IMR-90 (cell line): ENCODE results near the gene MAZ. TPM values are rescaled to one million over a fixed set of nuclear protein-coding genes. Genes with fewer than 3 reads are reported as not detected.

ENCODE experiments used
- ATAC-seq: fragments of 200-7000 bp; cut with Tn5 transposase; 2 replicates; pipeline ENCODE4 v1.9.1; 2020; ENCODE audit warnings: low read depth, mild to moderate bottlenecking, moderate library complexity
- BruUV-seq: library from RNA; stranded (reverse); fragments of 400-500 nt; replicated peaks from 2 replicates; lab custom pipeline; 2021; lab: Mats Ljungman, UMichigan
- CTCF ChIA-PET: fragments of 300-600 bp; formaldehyde crosslinking; extraction: SDS; loops from one replicate; lab custom pipeline; 2021; ENCODE audit warnings: antibody characterized with exemption; lab: Yijun Ruan, JAX
- POLR2A ChIA-PET: fragments of 300-600 bp; sonication (Branson Sonifier 250); formaldehyde crosslinking; loops from one replicate; lab custom pipeline; 2022; ENCODE audit warnings: antibody characterized with exemption; ENCODE audit not compliant: unreplicated experiment; lab: Charles Lee
- DNase-seq: peaks from one replicate; pipeline ENCODE4 v3.0.0; 2013
- H2AFZ ChIP-seq: replicated peaks from 2 replicates; pipeline ENCODE3; 2013; ENCODE audit warnings: low read length, mild to moderate bottlenecking; ENCODE audit not compliant: poor library complexity
- H2AK5ac ChIP-seq: 2 replicates; pipeline ENCODE4 v1.6.1; 2013; ENCODE audit warnings: low read depth, low read length, inconsistent platforms
- H2AK9ac ChIP-seq: replicated peaks from 2 replicates; pipeline ENCODE3; 2013; ENCODE audit warnings: mild to moderate bottlenecking, low read depth, low read length, moderate library complexity; ENCODE audit not compliant: poor library complexity
- H2BK120ac ChIP-seq: 2 replicates; pipeline ENCODE4 v1.6.1; 2013; ENCODE audit warnings: low read depth, low read length, inconsistent platforms
- H2BK15ac ChIP-seq: 3 replicates; pipeline ENCODE4 v1.6.1; 2013; ENCODE audit warnings: low read depth, low read length, inconsistent platforms
- H2BK20ac ChIP-seq: 2 replicates; pipeline ENCODE4 v1.6.1; 2013; ENCODE audit warnings: low read depth, mild to moderate bottlenecking, inconsistent platforms, low read length, moderate library complexity
- H2BK5ac ChIP-seq: 2 replicates; pipeline ENCODE4 v1.6.1; 2013; ENCODE audit warnings: mild to moderate bottlenecking, low read depth, low read length, inconsistent platforms; ENCODE audit not compliant: poor library complexity, severe bottlenecking
- H3K14ac ChIP-seq: replicated peaks from 2 replicates; pipeline ENCODE4 v1.6.1; 2013; ENCODE audit warnings: low read depth, low read length, inconsistent platforms
- H3K18ac ChIP-seq: 2 replicates; pipeline ENCODE4 v1.6.1; 2013; ENCODE audit warnings: low read depth, low read length, control low read depth
- H3K23ac ChIP-seq: 2 replicates; pipeline ENCODE4 v1.6.1; 2013; ENCODE audit warnings: low read depth, low read length, inconsistent platforms
- H3K27ac ChIP-seq: 2 replicates; pipeline ENCODE4 v1.5.1; 2013; ENCODE audit warnings: mild to moderate bottlenecking, control low read depth, low read length; ENCODE audit not compliant: insufficient read depth
- H3K27me3 ChIP-seq: 2 replicates; pipeline ENCODE4 v1.6.1; 2013; ENCODE audit warnings: low read length; ENCODE audit not compliant: control insufficient read depth, insufficient read depth
- H3K36me3 ChIP-seq: 2 replicates; pipeline ENCODE4 v1.6.1; 2013; ENCODE audit warnings: low read length, mixed read lengths; ENCODE audit not compliant: control insufficient read depth, insufficient read depth
- H3K4ac ChIP-seq: 2 replicates; pipeline ENCODE4 v1.6.1; 2013; ENCODE audit warnings: low read depth, low read length, inconsistent platforms
- H3K4me1 ChIP-seq: 2 replicates; pipeline ENCODE4 v1.6.1; 2013; ENCODE audit warnings: low read length, mixed read lengths; ENCODE audit not compliant: control insufficient read depth, insufficient read depth
- H3K4me2 ChIP-seq: 2 replicates; pipeline ENCODE4 v1.6.1; 2013; ENCODE audit warnings: low read depth, mild to moderate bottlenecking, control low read depth, low read length, moderate library complexity
- H3K4me3 ChIP-seq: 2 replicates; pipeline ENCODE4 v1.5.1; 2013; ENCODE audit warnings: low read depth, mild to moderate bottlenecking, control low read depth, low read length, moderate library complexity; ENCODE audit not compliant: insufficient read depth
- H3K56ac ChIP-seq: 2 replicates; pipeline ENCODE4 v1.6.1; 2013; ENCODE audit warnings: low read length, inconsistent platforms; ENCODE audit not compliant: insufficient read depth; ENCODE audit errors: extremely low read depth
- H3K79me1 ChIP-seq, 2 experiments: 2 replicates each; pipeline ENCODE4 v1.6.1; 2013; ENCODE audit warnings: low read length in 2 of 2, inconsistent platforms in 1 of 2, low read depth in 1 of 2
- H3K9ac ChIP-seq: 2 replicates; pipeline ENCODE4 v1.6.1; 2013; ENCODE audit warnings: low read depth, low read length, control low read depth
- H3K9me1 ChIP-seq: 2 replicates; pipeline ENCODE4 v1.6.1; 2013; ENCODE audit warnings: low read length, inconsistent platforms; ENCODE audit not compliant: insufficient read depth
- H3K9me3 ChIP-seq: 2 replicates; pipeline ENCODE4 v1.6.1; 2013; ENCODE audit warnings: low read length; ENCODE audit not compliant: control insufficient read depth, insufficient read depth
- H4K20me1 ChIP-seq: 2 replicates; pipeline ENCODE4 v1.6.1; 2013; ENCODE audit warnings: low read length, inconsistent platforms; ENCODE audit not compliant: insufficient read depth
- H4K5ac ChIP-seq: 2 replicates; pipeline ENCODE4 v1.6.1; 2013; ENCODE audit warnings: mild to moderate bottlenecking, low read depth, low read length, control low read depth
- H4K8ac ChIP-seq, 2 experiments: 2 replicates each; pipeline ENCODE4 v1.6.1; 2013; ENCODE audit warnings: low read depth in 2 of 2, low read length in 2 of 2, control low read depth in 1 of 2, inconsistent platforms in 1 of 2
- H4K91ac ChIP-seq: 2 replicates; pipeline ENCODE4 v1.6.1; 2013; ENCODE audit warnings: low read depth, low read length, inconsistent platforms; ENCODE audit not compliant: insufficient read depth
- BHLHE40 ChIP-seq: fragments of 150-350 bp; IDR thresholded peaks from 2 replicates; pipeline ENCODE4 v1.6.1; 2016; ENCODE audit warnings: mild to moderate bottlenecking, low read depth, low read length
- CEBPB ChIP-seq: IDR thresholded peaks from 2 replicates; pipeline ENCODE4 v1.6.1; 2012; ENCODE audit warnings: low read depth, low read length, improper control_type of control experiment
- CHD1 ChIP-seq: IDR thresholded peaks from 2 replicates; pipeline ENCODE4 v1.6.1; 2012; ENCODE audit warnings: low read depth, low read length, improper control_type of control experiment
- FOS ChIP-seq: fragments of 150-350 bp; IDR thresholded peaks from 2 replicates; pipeline ENCODE4 v1.6.1; 2016; ENCODE audit warnings: low read depth, low read length
- MAFK ChIP-seq: IDR thresholded peaks from 2 replicates; pipeline ENCODE4 v1.6.1; 2012; ENCODE audit warnings: low read depth, low read length, improper control_type of control experiment
- MAZ ChIP-seq: IDR thresholded peaks from 2 replicates; pipeline ENCODE4 v1.6.1; 2012; ENCODE audit warnings: low read depth, mild to moderate bottlenecking, low read length, improper control_type of control experiment, moderate library complexity, borderline replicate concordance
- MXI1 ChIP-seq: IDR thresholded peaks from 2 replicates; pipeline ENCODE4 v1.6.1; 2012; ENCODE audit warnings: low read depth, mild to moderate bottlenecking, low read length, moderate library complexity, borderline replicate concordance
- NFE2L2 ChIP-seq: fragments of 150-350 bp; IDR thresholded peaks from 2 replicates; pipeline ENCODE4 v1.6.1; 2016; ENCODE audit warnings: low read depth, mild to moderate bottlenecking, low read length
- POLR2A ChIP-seq: IDR thresholded peaks from 2 replicates; pipeline ENCODE4 v1.6.1; 2012; ENCODE audit warnings: mild to moderate bottlenecking, low read depth, low read length
- RAD21 ChIP-seq: IDR thresholded peaks from 2 replicates; pipeline ENCODE4 v1.6.1; 2012; ENCODE audit warnings: low read length, improper control_type of control experiment
- RCOR1 ChIP-seq: IDR thresholded peaks from 2 replicates; pipeline ENCODE4 v1.6.1; 2012; ENCODE audit warnings: mild to moderate bottlenecking, low read length, improper control_type of control experiment; ENCODE audit not compliant: insufficient replicate concordance
- RFX5 ChIP-seq: IDR thresholded peaks from 2 replicates; pipeline ENCODE4 v1.8.0; 2012; ENCODE audit warnings: low read depth, mild to moderate bottlenecking, low read length, moderate library complexity
- SMC3 ChIP-seq: fragments of 150-350 bp; IDR thresholded peaks from 2 replicates; pipeline ENCODE4 v1.6.1; 2016; ENCODE audit warnings: low read depth, mild to moderate bottlenecking, antibody characterized with exemption, low read length, moderate library complexity
- WGBS, 2 experiments: methylation state at CpG; one replicate each; pipeline versions ENCODE4 v1.1.5 to v1.1.7; 2013; ENCODE audit warnings: missing lambda C conversion rate in 2 of 2; ENCODE audit not compliant: insufficient read length in 1 of 2; ENCODE audit errors: extremely low coverage in 2 of 2; 5-methylcytosine and 5-hydroxymethylcytosine counted together
- dilution Hi-C: fragments of 300-500 bp; cut with HindIII; formaldehyde crosslinking; loops from one replicate; pipeline ENCODE4 v1.14.3; 2018; ENCODE audit warnings: low sequenced_read_pairs; ENCODE audit not compliant: unreplicated experiment
- in situ Hi-C: fragments of 300-500 bp; cut with MboI; formaldehyde crosslinking; loops from 3 replicates; pipeline ENCODE4 v1.14.3; 2019; ENCODE audit warnings: low sequenced_read_pairs, inconsistent platforms, mixed read lengths
- intact Hi-C: fragments of 100-400 bp; cut with micrococcal nuclease; formaldehyde crosslinking; loops from 2 replicates; pipeline ENCODE4 v1.10.0; 2022
- polyA plus RNA-seq, 3 experiments: library from polyadenylated mRNA; depleted of rRNA; stranded (reverse); fragments of >200 nt; gene quantifications; 2 replicates each; pipeline ENCODE4 v1.2.3, GENCODE V29; 2012; ENCODE audit warnings: low replicate concordance in 1 of 3
- total RNA-seq: library from RNA; depleted of rRNA; stranded (reverse); fragments of >200 nt; gene quantifications from 2 replicates; pipeline ENCODE4 v1.2.3, GENCODE V29; 2012
- TF ChIP-seq, protein P1 (sequence below): fragments of 150-350 bp; IDR thresholded peaks from 2 replicates; pipeline ENCODE4 v1.6.1; 2016; ENCODE audit warnings: low read depth, mild to moderate bottlenecking, low read length, moderate library complexity, borderline replicate concordance
- TF ChIP-seq, protein P2 (sequence below): conservative IDR thresholded peaks from 2 replicates; pipeline ENCODE4 v1.5.1; 2012; ENCODE audit warnings: mild to moderate bottlenecking, low read depth, low read length, improper control_type of control experiment
- TF ChIP-seq, protein P3 (sequence below): fragments of 150-350 bp; IDR thresholded peaks from 2 replicates; pipeline ENCODE4 v1.6.1; 2017; ENCODE audit warnings: mild to moderate bottlenecking, antibody characterized with exemption, low read length, low read depth

The MAZ gene
- total and polyA plus RNA-seq, 2 of the 4 experiments (the other 2 are of a cell fraction) = 113 to 138 TPM

DNA sequence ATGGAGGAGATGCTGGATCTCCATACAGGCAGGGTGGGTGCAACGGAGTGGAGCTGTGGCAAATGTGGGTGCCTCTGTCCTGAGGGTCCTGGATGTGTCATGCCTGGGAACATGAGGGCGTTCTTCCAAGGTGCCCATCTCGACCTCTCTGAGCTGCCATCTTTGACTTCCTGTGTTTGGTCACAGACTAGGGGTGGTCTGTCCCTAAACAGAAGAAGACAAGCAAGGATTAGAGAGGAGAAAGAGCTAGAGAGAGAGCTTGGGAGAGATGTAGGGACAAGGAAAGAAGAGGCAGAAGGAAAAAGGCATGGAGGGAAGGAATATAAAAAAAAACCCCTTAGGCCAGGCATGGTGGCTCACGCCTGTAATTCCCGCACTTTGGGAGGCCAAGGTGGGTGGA lies 31.6 kb upstream of the MAZ start:
- no peak overlapping the region for H3K4me3 ChIP-seq
- no peaks in the 10 kb centered on the region for H3K79me1 ChIP-seq
- H2BK5ac ChIP-seq = no peak overlapping the region
- no peak overlapping the region for H2AK9ac ChIP-seq
- H4K8ac ChIP-seq = no peak overlapping the region
- WGBS, 2 experiments = 67% methylated on average over 2 of the region's 5 CpGs; no CpG with 5 or more reads in 1 of the 2 experiments
- dilution Hi-C loops = no loop called here
- H2AK5ac ChIP-seq = no peak overlapping the region
- no peaks in the 10 kb centered on the region for H3K9me1 ChIP-seq
- TF ChIP-seq RFX5 = no peak
- no peak for TF ChIP-seq MXI1
- no peak for TF ChIP-seq POLR2A
- TF ChIP-seq RCOR1 = no peak
- no peak for TF ChIP-seq FOS
- no peak for TF ChIP-seq SMC3
- TF ChIP-seq NFE2L2 = no peak
- TF ChIP-seq, protein P1, sequence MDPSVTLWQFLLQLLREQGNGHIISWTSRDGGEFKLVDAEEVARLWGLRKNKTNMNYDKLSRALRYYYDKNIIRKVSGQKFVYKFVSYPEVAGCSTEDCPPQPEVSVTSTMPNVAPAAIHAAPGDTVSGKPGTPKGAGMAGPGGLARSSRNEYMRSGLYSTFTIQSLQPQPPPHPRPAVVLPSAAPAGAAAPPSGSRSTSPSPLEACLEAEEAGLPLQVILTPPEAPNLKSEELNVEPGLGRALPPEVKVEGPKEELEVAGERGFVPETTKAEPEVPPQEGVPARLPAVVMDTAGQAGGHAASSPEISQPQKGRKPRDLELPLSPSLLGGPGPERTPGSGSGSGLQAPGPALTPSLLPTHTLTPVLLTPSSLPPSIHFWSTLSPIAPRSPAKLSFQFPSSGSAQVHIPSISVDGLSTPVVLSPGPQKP = no peak
- no peak for TF ChIP-seq MAZ
- TF ChIP-seq, protein P2, sequence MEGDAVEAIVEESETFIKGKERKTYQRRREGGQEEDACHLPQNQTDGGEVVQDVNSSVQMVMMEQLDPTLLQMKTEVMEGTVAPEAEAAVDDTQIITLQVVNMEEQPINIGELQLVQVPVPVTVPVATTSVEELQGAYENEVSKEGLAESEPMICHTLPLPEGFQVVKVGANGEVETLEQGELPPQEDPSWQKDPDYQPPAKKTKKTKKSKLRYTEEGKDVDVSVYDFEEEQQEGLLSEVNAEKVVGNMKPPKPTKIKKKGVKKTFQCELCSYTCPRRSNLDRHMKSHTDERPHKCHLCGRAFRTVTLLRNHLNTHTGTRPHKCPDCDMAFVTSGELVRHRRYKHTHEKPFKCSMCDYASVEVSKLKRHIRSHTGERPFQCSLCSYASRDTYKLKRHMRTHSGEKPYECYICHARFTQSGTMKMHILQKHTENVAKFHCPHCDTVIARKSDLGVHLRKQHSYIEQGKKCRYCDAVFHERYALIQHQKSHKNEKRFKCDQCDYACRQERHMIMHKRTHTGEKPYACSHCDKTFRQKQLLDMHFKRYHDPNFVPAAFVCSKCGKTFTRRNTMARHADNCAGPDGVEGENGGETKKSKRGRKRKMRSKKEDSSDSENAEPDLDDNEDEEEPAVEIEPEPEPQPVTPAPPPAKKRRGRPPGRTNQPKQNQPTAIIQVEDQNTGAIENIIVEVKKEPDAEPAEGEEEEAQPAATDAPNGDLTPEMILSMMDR = no peak
- no peak for TF ChIP-seq BHLHE40
- no peak for TF ChIP-seq CHD1
- TF ChIP-seq RAD21 = no peak
- TF ChIP-seq CEBPB = no peak
- TF ChIP-seq, protein P3, sequence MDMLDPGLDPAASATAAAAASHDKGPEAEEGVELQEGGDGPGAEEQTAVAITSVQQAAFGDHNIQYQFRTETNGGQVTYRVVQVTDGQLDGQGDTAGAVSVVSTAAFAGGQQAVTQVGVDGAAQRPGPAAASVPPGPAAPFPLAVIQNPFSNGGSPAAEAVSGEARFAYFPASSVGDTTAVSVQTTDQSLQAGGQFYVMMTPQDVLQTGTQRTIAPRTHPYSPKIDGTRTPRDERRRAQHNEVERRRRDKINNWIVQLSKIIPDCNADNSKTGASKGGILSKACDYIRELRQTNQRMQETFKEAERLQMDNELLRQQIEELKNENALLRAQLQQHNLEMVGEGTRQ = no peak
- no peak for TF ChIP-seq MAFK
- no peak overlapping the region for H3K23ac ChIP-seq
- H3K27me3 ChIP-seq = peaks cover 15% of the 10 kb centered on the region
- H2BK20ac ChIP-seq = no peak overlapping the region
- H3K9me3 ChIP-seq = no peaks in the 10 kb centered on the region
- H3K4ac ChIP-seq = no peak overlapping the region
- no peak overlapping the region for H4K5ac ChIP-seq
- no peaks in the 10 kb centered on the region for H4K20me1 ChIP-seq
- intact Hi-C loops = no loop called here
- H2BK15ac ChIP-seq = no peak overlapping the region
- no peak overlapping the region for H3K27ac ChIP-seq
- CTCF ChIA-PET = interaction anchor here (0.6 to 1.2 kb wide), 2 partner anchors 15 to 170 kb away, joined by 3 read pairs; no protein-coding TSS in a partner anchor
- POLR2A ChIA-PET = interaction anchor here (0.7 kb wide), 1 partner anchor 134 kb away, joined by 8 read pairs; no protein-coding TSS in a partner anchor
- no peak overlapping the region for H2AFZ ChIP-seq
- H3K18ac ChIP-seq = no peak overlapping the region
- H4K91ac ChIP-seq = no peak overlapping the region
- ATAC-seq (no peak), DNase-seq (no peak)
- in situ Hi-C loops = no loop called here
- H3K14ac ChIP-seq = no peak overlapping the region
- H3K56ac ChIP-seq = no peak overlapping the region
- H3K4me2 ChIP-seq = no peak overlapping the region
- no peak overlapping the region for H2BK120ac ChIP-seq
- peaks cover 1% of the 10 kb centered on the region; the same call in 1 of the 2 replicates for H3K4me1 ChIP-seq
- no peak overlapping the region for H3K9ac ChIP-seq
- no TSS peak for BruUV-seq
- H3K36me3 ChIP-seq = no peaks in the 10 kb centered on the region
